CD1c-positive myeloid dendritic cell (primary cell): ENCODE measurements around the gene CPT1C.

ENCODE experiments used
- DNase-seq: peaks from one replicate; pipeline ENCODE4 v3.0.0-alpha.2; 2016; ENCODE audit errors: extremely low spot score

The CPT1C gene

GRCh38 chr19:49755956-49756355 is 65.0 kb downstream of the CPT1C start:
- DNase-seq: no peak

GRCh38 chr19:49758292-49758691 is 67.4 kb downstream of the CPT1C start:
- DNase-seq: no peak

GRCh38 chr19:49761249-49761624 is 70.3 kb downstream of the CPT1C start:
- DNase-seq: no peak

- no peak for DNase-seq
These were observed 70.9 kb downstream of the CPT1C start for GRCh38 chr19:49761625-49762311.

GRCh38 chr19:49763230-49763629 is 72.3 kb downstream of the CPT1C start, which contains the start of gene TSKS:
TSS of gene TSKS (minus strand) at chr19:49763306. CDS start at chr19:49763247, 59 bp downstream.
- DNase-seq: peak; percentile 15
